Stimulated activated naive CD4-positive, alpha-beta T cell treated with Interleukin-2 at 50 U/mL for 16 hours (primary cell): ENCODE results near the gene TMEM205.
"Not testable (repeated sequence)": the region's sequence is repeated elsewhere in the genome, so short reads cannot be mapped to it uniquely, and the experiment has no call there.

Source experiments
- DNase-seq: peaks from one replicate; lab custom pipeline; 2025; lab: John Stamatoyannopoulos, UW

Gene TMEM205

DNA sequence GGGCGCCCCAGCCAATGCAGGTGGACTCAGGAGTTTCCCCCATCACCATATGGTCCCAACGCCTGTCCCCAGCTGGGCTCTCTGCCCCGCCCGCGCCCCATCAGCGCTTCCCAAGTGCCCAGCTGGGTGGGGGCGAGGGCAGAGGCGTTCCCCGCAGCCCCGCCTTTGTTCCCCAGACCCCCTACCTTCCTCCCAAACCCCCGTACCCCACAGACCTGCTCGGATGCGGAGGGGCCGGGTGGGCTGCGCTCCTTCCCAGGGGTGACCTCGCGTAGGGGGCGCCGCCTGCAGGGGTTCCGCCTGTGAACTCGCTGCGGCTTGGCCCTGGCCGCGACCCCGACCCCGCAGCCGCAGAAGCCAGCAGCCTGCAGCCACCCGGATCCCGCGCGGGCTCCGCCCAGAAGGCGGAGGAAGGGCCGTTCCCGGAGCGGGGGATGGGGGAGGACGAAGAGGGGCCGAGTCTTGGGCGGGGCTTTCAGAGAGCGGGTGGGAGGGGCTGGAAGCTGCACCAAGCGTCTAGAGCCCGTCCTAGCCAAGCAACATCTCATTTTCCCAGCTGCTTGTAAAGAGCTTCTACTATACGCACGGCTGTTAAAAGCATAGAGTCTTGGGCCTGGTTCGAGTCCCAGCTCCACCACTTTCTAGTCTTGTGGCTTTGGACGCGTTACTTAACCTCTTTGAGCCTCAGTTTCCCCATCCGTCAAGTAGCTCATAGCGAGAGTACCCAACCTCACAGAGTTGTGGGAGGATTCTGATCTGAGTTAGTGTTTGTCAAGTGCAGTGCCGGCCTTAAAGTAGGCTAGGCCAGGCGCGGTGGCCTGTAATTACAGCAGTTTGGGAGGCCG lies 6.6 kb downstream of the TMEM205 start, which contains the start of gene RAB3D:
Gene RAB3D, minus strand, starts transcription at position 404 of the 845 bp plus-strand sequence. CDS start 2,258 bp downstream, outside the sequence.
- peak; percentile 73 for DNase-seq

- no peak for DNase-seq
Measured at GRCh38 chr19:11338569-11339253, 7.4 kb downstream of the TMEM205 start.

GRCh38 chr19:11338121-11338520 lies 7.9 kb downstream of the TMEM205 start:
- DNase-seq = no peak

- no peak for DNase-seq
Measured at GRCh38 chr19:11337080-11337479, 9.0 kb downstream of the TMEM205 start.

DNA sequence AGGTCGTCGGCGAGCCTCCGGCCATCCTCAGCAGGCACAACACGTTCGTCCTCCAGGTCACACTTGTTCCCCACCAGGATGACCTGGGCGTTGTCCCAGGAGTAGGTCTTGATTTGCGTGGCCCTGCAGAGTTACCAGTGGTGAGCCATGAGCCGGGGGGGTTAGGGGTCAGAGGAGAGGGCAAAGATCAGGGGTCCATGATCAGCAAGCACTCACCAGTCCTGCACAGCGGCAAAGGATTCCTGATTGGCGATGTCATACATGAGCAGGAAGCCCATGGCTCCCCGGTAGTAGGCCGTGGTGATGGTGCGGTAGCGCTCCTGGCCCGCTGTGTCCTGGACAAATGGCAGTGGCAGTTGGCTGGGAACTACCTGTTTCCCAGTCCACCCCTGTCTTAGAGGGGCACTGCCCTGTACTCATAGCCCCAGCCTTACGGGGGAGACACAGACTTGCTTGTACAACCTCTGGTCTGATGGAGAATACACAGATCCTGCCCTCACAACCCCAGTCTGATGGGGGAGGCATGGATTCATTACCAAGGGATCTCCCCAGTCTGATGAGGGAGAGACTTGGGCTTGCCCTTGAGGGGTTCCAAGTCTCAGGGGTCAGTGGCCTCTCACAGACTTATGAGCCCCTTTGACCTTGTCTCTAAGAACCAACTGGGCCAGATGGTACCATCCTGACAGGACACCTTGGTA lies 10.5 kb downstream of the TMEM205 start:
- DNase-seq = no peak

DNA sequence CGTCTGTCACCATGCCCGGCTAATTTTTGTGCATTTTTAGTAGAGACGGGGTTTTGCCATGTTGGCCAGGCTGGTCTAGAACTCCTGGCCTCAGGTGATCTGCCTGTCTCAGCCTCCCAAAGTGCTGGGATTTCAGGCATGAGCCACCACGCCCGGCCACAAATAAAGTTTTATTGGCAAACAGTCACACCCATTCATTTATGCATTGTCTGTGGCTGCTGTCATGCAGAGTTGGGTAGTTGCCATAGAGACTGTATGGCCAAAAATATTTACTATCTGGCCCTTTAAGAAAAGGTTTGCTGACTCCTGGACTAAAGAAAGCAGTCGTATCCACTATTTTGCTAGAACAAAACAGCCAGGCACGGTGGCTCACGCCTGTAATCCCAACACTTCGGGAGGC lies 12.2 kb downstream of the TMEM205 start:
- DNase-seq = not testable (repeated sequence)

DNA sequence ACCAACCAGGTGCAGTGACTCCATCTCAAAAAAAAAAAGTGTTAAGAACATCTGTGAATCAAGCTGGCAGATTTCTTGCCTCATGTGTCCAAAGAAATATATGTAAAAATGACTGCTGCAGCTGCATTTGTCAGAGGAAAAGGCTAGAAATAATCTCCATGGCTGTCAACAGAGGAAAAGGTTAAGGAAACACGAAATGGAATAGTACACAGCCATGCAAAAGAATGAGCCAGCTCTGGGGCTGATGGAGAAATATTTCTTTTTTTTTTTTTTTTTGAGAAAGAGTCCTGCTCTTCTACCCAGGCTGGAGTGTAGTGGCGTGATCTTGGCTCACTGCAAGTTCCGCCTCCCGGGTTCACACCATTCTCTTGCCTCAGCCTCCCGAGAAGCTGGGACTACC lies 13.2 kb downstream of the TMEM205 start:
- no peak for DNase-seq

DNA sequence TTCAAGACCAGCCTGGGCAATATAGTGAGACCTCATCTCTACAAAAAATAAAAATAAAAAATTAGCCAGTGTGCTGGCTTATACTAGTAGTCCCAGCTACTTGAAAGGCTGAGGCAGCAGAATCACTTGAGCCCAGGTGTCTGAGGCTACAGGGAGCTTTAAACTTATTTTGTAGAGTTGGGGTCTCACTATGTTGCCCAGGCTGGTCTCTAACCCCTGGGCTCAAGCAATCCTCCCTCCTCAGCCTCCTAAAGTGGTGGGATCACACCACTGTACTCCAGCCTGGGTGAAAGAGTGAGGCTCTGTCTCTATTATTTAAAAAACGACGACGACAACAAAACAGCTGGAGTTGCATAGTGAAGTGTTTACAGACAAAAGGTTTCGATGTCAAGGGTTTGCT lies 14.6 kb downstream of the TMEM205 start:
- DNase-seq = no peak

GRCh38 chr19:11330127-11330526 lies 15.9 kb downstream of the TMEM205 start:
- no peak for DNase-seq

DNA sequence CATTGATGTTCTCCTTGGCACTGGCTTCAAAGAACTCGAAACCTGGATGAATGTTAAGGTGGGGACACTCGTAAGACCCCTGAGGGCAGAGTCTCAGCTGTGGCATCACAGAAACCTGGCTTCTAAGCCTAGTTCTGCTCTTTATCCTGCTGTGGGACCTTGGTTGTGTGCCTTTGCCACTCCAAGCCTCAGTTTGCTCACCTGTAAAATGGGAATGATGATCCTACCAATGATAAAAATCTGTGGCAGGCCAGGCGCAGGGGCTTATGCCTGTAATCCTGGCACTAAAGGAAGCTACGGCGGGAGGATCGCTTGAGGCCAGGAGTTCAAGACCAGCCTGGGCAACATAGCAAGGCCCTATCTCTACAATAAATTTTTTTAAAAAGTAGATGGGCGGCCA lies 20.5 kb downstream of the TMEM205 start:
- DNase-seq = no peak

GRCh38 chr19:11324748-11325389 lies 21.2 kb downstream of the TMEM205 start:
- DNase-seq = no peak

GRCh38 chr19:11324079-11324661 lies 21.9 kb downstream of the TMEM205 start:
- peak; percentile 6 for DNase-seq

DNA sequence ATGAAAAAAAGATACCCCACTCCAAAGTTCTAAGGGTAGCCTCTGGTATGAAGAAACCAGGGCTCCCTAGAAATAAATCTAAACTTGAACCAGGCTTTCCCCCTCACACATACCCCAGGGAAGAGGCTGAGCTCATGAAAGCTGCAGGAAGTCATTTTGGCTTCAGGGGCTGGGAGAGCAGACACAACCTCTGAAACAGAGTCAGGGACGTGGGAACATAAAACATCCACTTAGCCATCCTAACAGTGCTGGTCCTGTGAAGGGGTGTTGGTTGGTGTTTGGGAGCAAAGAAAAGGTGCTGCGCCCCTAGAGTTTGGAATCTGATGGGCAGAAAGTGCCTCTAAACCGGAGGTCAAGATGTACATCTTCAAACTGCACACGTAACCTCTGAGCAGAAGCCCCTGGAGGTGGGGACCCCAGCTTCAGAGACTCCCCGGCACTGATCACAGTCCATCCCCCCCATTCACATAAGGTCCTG lies 22.4 kb downstream of the TMEM205 start:
- DNase-seq = no peak

DNA sequence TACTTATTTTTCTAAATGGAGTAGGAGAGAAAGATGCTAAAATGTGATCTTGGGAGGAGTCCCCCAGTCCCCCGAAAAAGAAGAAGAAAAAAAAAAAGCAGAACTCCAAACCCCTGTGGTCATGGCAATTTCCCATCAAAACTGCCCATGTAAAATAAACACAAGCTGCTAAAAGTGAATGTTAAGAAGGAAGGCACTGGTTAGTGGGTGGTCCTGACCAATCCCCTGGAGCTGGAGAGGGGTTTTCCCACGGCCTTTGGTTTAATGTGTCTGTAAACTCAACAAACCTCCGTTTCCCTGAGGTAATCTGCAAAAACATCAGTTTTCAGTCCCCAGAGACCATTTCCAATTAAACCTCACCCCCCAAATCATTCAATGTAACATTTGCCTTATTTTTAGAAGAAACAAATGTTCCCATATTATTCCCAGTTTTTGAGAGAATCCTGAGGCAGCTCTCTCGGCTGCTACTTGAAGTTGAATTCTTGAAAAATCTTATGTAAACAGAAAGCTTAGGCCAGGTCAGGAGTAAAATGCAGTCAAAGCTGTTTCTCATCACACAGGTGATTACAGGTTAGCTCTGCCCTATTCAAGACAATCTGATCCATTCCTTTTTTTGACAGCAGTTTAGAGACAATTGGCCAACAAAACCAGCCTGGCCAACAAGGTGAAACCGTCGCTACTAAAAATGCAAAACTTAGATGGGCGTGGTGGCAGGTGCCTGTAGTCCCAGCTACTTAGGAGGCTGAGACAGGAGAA lies 23.6 kb downstream of the TMEM205 start:
- no peak for DNase-seq

- no peak for DNase-seq
Measured at GRCh38 chr19:11321191-11322126, 24.6 kb downstream of the TMEM205 start.

DNA sequence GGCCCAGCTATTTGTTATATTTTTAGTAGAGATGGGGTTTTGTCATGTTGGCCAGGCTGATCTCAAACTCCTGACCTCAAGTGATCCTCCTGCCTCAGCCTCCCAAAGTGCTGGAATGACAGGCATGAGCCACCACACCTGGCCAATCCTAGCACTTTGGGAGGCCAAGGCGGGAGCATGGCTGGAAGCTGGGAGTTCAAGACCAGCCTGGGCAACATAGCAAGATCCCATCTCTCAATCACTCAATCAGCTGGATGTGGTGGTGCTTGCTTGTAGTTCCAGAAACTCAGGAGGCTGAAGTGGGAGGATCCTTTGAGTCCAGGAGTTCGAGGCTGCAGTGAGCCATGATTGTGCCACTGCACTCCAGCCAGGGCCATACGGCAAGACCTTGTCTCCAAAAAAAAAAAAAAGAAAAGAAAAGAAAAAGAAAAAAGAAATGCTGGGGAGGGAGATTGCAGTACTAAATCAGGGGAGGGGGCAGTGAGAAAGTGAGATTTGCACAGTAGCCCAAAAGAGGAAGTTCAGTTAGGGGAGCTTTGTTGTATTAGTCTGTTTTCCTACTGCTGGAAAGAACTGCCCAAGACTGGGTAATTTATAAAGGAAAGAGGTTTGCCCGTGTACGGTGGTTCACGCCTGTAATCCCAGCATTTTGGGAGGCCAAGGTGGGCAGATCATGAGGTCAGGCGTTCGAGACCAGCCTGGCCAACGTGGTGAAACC lies 25.6 kb downstream of the TMEM205 start:
- not testable (repeated sequence) for DNase-seq

DNA sequence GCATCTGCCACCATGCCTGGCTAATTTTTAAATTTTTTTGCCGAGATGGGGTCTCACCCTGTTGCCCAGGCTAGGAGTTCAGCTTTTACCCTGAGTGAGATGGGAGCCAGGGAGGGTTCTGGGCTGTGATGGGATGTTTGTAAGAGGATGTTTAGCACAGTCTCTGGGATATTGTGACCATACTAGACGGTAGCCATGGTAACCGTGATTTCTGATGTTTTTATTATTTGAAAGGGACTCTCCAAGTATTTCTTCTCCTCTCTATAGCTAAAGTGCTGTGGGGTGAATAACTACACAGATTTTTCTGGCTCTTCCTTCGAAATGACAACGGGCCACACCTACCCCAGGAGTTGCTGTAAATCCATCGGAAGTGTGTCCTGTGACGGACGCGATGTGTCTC lies 39.7 kb downstream of the TMEM205 start:
- no peak for DNase-seq

- no peak for DNase-seq
Measured at GRCh38 chr19:11304936-11305335, 41.1 kb downstream of the TMEM205 start.

DNA sequence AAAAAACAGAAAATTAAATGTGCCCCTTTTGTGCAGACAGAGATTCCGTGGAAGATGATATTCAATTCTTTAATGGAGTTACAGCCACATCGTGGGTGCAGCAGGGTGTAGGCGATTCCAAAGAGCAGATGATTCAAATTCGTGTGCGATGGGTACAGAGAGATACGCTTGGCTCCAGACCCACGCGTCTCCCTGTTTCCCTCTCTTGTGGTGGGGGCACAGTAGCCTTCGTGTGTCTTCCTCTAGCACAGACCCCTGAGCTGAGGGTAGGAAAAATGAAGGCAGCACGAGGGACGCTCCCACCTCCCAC lies 45.3 kb downstream of the TMEM205 start:
- no peak for DNase-seq
